Myocyte (in vitro differentiated cells): ENCODE measurements around the gene APOO. TPM values are rescaled to one million over a fixed set of nuclear protein-coding genes. Genes with fewer than 3 reads are reported as not detected.
A peak's percentile ranks its signal among the peaks of the same experiment; 100 is the strongest.
"Not testable (repeated sequence)": the region's sequence is repeated elsewhere in the genome, so short reads cannot be mapped to it uniquely, and the experiment has no call there.

ENCODE experiments used
- DNase-seq: peaks from one replicate; pipeline ENCODE4 v3.0.0-alpha.2; 2012; ENCODE audit warnings: low read depth
- total RNA-seq: library from RNA; depleted of rRNA; stranded (reverse); fragments of >200 nt; gene quantifications from 2 replicates; pipeline ENCODE4 v1.2.3, GENCODE V29; 2014

APOO gene
- total RNA-seq, 1 donor from 2014 or later = 25.6 TPM

GRCh38 chrX:23904096-23904495 lies 3.6 kb downstream of the APOO start:
- no peak for DNase-seq

GRCh38 chrX:23902419-23902818 lies 5.3 kb downstream of the APOO start:
- peak; percentile 52 for DNase-seq

GRCh38 chrX:23901805-23902204 lies 5.9 kb downstream of the APOO start:
- peak; percentile 71 for DNase-seq

GRCh38 chrX:23901060-23901459 lies 6.7 kb downstream of the APOO start:
- no peak for DNase-seq

GRCh38 chrX:23900220-23900797 lies 7.4 kb downstream of the APOO start:
- no peak for DNase-seq

GRCh38 chrX:23898412-23898959 lies 9.3 kb downstream of the APOO start:
- no peak for DNase-seq

- no peak for DNase-seq
Observed at GRCh38 chrX:23896981-23897380, 10.8 kb downstream of the APOO start.

- not testable (repeated sequence) for DNase-seq
Observed at GRCh38 chrX:23896539-23896938, 11.2 kb downstream of the APOO start.

GRCh38 chrX:23894993-23895392 lies 12.7 kb downstream of the APOO start:
- not testable (repeated sequence) for DNase-seq

GRCh38 chrX:23890933-23891332 lies 16.8 kb downstream of the APOO start:
- no peak for DNase-seq

GRCh38 chrX:23888887-23889501 lies 18.7 kb downstream of the APOO start:
- DNase-seq = no peak

- DNase-seq = no peak
Observed at GRCh38 chrX:23887918-23888317, 19.8 kb downstream of the APOO start.

GRCh38 chrX:23887451-23887850 lies 20.3 kb downstream of the APOO start:
- no peak for DNase-seq

- no peak for DNase-seq
Observed at GRCh38 chrX:23885803-23886202, 21.9 kb downstream of the APOO start.

GRCh38 chrX:23884427-23885024 lies 23.2 kb downstream of the APOO start:
- DNase-seq = peak; percentile 23

GRCh38 chrX:23883737-23884354 lies 23.9 kb downstream of the APOO start:
- DNase-seq = peak; percentile 64

GRCh38 chrX:23879380-23880090 lies 28.2 kb downstream of the APOO start:
- no peak for DNase-seq

- no peak for DNase-seq
Observed at GRCh38 chrX:23871905-23872546, 35.7 kb downstream of the APOO start.

- DNase-seq = no peak
Observed at GRCh38 chrX:23870041-23870440, 37.7 kb downstream of the APOO start.

- no peak for DNase-seq
Observed at GRCh38 chrX:23864742-23865326, 42.9 kb downstream of the APOO start.

- DNase-seq = not testable (repeated sequence)
Observed at GRCh38 chrX:23861952-23862351, 45.8 kb downstream of the APOO start.
